Measurements from ENCODE around the gene GRXCR2.

DNA sequence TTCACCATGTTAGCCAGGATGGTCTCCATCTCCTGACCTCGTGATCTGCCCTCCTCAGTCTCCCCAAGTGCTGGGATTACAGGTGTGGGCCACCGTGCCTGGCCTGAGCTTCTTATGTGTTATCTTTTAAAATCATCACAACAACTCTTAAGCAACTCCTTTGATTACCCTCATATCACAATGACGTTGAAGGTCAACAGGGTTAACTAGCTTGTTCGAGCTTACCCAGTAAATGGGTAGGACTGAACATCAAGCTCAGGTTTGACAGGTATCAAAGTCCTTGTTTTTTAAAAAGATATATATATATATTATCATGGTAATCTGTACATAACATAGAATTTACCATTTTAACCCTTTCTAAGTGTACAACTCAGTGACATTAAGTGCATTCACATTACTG is 3.1 kb downstream of the GRXCR2 start:
- TF ChIP-seq ZNF83 (CRISPR knock-in tag; IDR thresholded peaks at IDR 0.05; ENCODE audit: borderline replicate concordance) (no peak), HOXA7 (CRISPR knock-in tag; IDR thresholded peaks at IDR 0.05) (no peak), POLR2A (IDR thresholded peaks at IDR 0.05; ENCODE audit: insufficient read depth in 1 of 2, low read depth in 2 of 2, low read length in 2 of 2) (no peak), SOX6 (IDR thresholded peaks at IDR 0.05) (no peak), SOX6 (CRISPR knock-in tag; IDR thresholded peaks at IDR 0.05) (no peak), CBX2 (IDR thresholded peaks at IDR 0.05; ENCODE audit: low read depth, low read length) (no peak), CBX2 (CRISPR knock-in tag; IDR thresholded peaks at IDR 0.05; ENCODE audit: low read depth) (no peak), RXRA (CRISPR knock-in tag; IDR thresholded peaks at IDR 0.05) (no peak), RFX3 (CRISPR knock-in tag; IDR thresholded peaks at IDR 0.05) (no peak), ZNF589 (CRISPR knock-in tag; conservative IDR thresholded peaks at IDR 0.05) (no peak), EP300 (IDR thresholded peaks at IDR 0.05; ENCODE audit: low read depth in 2 of 2, low read length in 2 of 2) (no peak), EP300 (CRISPR knock-in tag; IDR thresholded peaks at IDR 0.05; ENCODE audit: borderline replicate concordance) (no peak), ARHGAP35 (CRISPR knock-in tag; IDR thresholded peaks at IDR 0.05; ENCODE audit: borderline replicate concordance) (no peak)
- TF ChIP-seq, protein P1, sequence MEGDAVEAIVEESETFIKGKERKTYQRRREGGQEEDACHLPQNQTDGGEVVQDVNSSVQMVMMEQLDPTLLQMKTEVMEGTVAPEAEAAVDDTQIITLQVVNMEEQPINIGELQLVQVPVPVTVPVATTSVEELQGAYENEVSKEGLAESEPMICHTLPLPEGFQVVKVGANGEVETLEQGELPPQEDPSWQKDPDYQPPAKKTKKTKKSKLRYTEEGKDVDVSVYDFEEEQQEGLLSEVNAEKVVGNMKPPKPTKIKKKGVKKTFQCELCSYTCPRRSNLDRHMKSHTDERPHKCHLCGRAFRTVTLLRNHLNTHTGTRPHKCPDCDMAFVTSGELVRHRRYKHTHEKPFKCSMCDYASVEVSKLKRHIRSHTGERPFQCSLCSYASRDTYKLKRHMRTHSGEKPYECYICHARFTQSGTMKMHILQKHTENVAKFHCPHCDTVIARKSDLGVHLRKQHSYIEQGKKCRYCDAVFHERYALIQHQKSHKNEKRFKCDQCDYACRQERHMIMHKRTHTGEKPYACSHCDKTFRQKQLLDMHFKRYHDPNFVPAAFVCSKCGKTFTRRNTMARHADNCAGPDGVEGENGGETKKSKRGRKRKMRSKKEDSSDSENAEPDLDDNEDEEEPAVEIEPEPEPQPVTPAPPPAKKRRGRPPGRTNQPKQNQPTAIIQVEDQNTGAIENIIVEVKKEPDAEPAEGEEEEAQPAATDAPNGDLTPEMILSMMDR (CRISPR knock-in tag; IDR thresholded peaks at IDR 0.05): no peak
- TF ChIP-seq, protein P2, sequence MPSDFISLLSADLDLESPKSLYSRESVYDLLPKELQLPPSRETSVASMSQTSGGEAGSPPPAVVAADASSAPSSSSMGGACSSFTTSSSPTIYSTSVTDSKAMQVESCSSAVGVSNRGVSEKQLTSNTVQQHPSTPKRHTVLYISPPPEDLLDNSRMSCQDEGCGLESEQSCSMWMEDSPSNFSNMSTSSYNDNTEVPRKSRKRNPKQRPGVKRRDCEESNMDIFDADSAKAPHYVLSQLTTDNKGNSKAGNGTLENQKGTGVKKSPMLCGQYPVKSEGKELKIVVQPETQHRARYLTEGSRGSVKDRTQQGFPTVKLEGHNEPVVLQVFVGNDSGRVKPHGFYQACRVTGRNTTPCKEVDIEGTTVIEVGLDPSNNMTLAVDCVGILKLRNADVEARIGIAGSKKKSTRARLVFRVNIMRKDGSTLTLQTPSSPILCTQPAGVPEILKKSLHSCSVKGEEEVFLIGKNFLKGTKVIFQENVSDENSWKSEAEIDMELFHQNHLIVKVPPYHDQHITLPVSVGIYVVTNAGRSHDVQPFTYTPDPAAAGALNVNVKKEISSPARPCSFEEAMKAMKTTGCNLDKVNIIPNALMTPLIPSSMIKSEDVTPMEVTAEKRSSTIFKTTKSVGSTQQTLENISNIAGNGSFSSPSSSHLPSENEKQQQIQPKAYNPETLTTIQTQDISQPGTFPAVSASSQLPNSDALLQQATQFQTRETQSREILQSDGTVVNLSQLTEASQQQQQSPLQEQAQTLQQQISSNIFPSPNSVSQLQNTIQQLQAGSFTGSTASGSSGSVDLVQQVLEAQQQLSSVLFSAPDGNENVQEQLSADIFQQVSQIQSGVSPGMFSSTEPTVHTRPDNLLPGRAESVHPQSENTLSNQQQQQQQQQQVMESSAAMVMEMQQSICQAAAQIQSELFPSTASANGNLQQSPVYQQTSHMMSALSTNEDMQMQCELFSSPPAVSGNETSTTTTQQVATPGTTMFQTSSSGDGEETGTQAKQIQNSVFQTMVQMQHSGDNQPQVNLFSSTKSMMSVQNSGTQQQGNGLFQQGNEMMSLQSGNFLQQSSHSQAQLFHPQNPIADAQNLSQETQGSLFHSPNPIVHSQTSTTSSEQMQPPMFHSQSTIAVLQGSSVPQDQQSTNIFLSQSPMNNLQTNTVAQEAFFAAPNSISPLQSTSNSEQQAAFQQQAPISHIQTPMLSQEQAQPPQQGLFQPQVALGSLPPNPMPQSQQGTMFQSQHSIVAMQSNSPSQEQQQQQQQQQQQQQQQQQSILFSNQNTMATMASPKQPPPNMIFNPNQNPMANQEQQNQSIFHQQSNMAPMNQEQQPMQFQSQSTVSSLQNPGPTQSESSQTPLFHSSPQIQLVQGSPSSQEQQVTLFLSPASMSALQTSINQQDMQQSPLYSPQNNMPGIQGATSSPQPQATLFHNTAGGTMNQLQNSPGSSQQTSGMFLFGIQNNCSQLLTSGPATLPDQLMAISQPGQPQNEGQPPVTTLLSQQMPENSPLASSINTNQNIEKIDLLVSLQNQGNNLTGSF (CRISPR knock-in tag; IDR thresholded peaks at IDR 0.05): no peak
- TF ChIP-seq, protein P3, sequence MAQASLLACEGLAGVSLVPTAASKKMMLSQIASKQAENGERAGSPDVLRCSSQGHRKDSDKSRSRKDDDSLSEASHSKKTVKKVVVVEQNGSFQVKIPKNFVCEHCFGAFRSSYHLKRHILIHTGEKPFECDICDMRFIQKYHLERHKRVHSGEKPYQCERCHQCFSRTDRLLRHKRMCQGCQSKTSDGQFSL (CRISPR knock-in tag; IDR thresholded peaks at IDR 0.05): no peak
- TF ChIP-seq, protein P4, sequence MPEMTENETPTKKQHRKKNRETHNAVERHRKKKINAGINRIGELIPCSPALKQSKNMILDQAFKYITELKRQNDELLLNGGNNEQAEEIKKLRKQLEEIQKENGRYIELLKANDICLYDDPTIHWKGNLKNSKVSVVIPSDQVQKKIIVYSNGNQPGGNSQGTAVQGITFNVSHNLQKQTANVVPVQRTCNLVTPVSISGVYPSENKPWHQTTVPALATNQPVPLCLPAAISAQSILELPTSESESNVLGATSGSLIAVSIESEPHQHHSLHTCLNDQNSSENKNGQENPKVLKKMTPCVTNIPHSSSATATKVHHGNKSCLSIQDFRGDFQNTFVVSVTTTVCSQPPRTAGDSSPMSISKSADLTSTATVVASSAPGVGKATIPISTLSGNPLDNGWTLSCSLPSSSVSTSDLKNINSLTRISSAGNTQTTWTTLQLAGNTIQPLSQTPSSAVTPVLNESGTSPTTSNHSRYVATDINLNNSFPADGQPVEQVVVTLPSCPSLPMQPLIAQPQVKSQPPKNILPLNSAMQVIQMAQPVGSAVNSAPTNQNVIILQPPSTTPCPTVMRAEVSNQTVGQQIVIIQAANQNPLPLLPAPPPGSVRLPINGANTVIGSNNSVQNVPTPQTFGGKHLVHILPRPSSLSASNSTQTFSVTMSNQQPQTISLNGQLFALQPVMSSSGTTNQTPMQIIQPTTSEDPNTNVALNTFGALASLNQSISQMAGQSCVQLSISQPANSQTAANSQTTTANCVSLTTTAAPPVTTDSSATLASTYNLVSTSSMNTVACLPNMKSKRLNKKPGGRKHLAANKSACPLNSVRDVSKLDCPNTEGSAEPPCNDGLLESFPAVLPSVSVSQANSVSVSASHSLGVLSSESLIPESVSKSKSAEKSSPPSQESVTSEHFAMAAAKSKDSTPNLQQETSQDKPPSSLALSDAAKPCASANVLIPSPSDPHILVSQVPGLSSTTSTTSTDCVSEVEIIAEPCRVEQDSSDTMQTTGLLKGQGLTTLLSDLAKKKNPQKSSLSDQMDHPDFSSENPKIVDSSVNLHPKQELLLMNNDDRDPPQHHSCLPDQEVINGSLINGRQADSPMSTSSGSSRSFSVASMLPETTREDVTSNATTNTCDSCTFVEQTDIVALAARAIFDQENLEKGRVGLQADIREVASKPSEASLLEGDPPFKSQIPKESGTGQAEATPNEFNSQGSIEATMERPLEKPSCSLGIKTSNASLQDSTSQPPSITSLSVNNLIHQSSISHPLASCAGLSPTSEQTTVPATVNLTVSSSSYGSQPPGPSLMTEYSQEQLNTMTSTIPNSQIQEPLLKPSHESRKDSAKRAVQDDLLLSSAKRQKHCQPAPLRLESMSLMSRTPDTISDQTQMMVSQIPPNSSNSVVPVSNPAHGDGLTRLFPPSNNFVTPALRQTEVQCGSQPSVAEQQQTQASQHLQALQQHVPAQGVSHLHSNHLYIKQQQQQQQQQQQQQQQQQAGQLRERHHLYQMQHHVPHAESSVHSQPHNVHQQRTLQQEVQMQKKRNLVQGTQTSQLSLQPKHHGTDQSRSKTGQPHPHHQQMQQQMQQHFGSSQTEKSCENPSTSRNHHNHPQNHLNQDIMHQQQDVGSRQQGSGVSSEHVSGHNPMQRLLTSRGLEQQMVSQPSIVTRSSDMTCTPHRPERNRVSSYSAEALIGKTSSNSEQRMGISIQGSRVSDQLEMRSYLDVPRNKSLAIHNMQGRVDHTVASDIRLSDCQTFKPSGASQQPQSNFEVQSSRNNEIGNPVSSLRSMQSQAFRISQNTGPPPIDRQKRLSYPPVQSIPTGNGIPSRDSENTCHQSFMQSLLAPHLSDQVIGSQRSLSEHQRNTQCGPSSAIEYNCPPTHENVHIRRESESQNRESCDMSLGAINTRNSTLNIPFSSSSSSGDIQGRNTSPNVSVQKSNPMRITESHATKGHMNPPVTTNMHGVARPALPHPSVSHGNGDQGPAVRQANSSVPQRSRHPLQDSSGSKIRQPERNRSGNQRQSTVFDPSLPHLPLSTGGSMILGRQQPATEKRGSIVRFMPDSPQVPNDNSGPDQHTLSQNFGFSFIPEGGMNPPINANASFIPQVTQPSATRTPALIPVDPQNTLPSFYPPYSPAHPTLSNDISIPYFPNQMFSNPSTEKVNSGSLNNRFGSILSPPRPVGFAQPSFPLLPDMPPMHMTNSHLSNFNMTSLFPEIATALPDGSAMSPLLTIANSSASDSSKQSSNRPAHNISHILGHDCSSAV (CRISPR knock-in tag; IDR thresholded peaks at IDR 0.05; ENCODE audit: borderline replicate concordance): no peak
